Measurements from ENCODE around the gene LTBP3.

Gene LTBP3

GRCh38 chr11:65498727-65498976, 59.5 kb downstream of the LTBP3 start:
- in situ Hi-C loops (cut with MboI; ENCODE audit: low sequenced_read_pairs): no loop called here

GRCh38 chr11:65498042-65498726, 60.0 kb downstream of the LTBP3 start:
- in situ Hi-C loops (cut with MboI; ENCODE audit: low sequenced_read_pairs): no loop called here

- in situ Hi-C loops (cut with MboI; ENCODE audit: low sequenced_read_pairs): no loop called here
Observed at GRCh38 chr11:65497141-65498041, 60.8 kb downstream of the LTBP3 start.

GRCh38 chr11:65496304-65497140, 61.6 kb downstream of the LTBP3 start:
- in situ Hi-C loops (cut with MboI; ENCODE audit: low sequenced_read_pairs): no loop called here

- in situ Hi-C loops (cut with MboI; ENCODE audit: low sequenced_read_pairs): no loop called here
Observed at GRCh38 chr11:65493367-65494176, 64.6 kb downstream of the LTBP3 start.

GRCh38 chr11:65492637-65493366, 65.4 kb downstream of the LTBP3 start:
- in situ Hi-C loops (cut with MboI; ENCODE audit: low sequenced_read_pairs): no loop called here

- in situ Hi-C loops (cut with MboI; ENCODE audit: low sequenced_read_pairs): no loop called here
Observed at GRCh38 chr11:65492387-65492636, 65.8 kb downstream of the LTBP3 start.

GRCh38 chr11:65491614-65492386, 66.4 kb downstream of the LTBP3 start:
- in situ Hi-C loops (cut with MboI; ENCODE audit: low sequenced_read_pairs): no loop called here

GRCh38 chr11:65491163-65491465, 67.0 kb downstream of the LTBP3 start:
- in situ Hi-C loops (cut with MboI; ENCODE audit: low sequenced_read_pairs): no loop called here

- in situ Hi-C loops (cut with MboI; ENCODE audit: low sequenced_read_pairs): no loop called here
Observed at GRCh38 chr11:65489706-65490320, 68.3 kb downstream of the LTBP3 start.

- in situ Hi-C loops (cut with MboI; ENCODE audit: low sequenced_read_pairs): no loop called here
Observed at GRCh38 chr11:65489035-65489705, 69.0 kb downstream of the LTBP3 start.
